LNCaP clone FGC (cell line): Measurements from ENCODE around the gene RAB7B.

ENCODE experiments used
- DNase-seq: peaks from one replicate; pipeline ENCODE4 v3.0.0-alpha.2; 2011; ENCODE audit warnings: low read depth
- H3K4me3 ChIP-seq: 2 replicates; pipeline ENCODE4 v1.5.1; 2011; ENCODE audit warnings: mild to moderate bottlenecking, low read depth, low read length, control low read depth
- TF ChIP-seq, protein P1 (sequence below): IDR thresholded peaks from 2 replicates; pipeline ENCODE4 v1.5.1; 2012; ENCODE audit warnings: mild to moderate bottlenecking; ENCODE audit not compliant: control insufficient read depth, insufficient read depth; ENCODE audit errors: extremely low read depth

The RAB7B gene

GRCh38 chr1:205928317-205928716 lies 74.9 kb downstream of the RAB7B start:
- H3K4me3 ChIP-seq, result no peak overlapping the region
- no peak for DNase-seq
- TF ChIP-seq, protein P1, sequence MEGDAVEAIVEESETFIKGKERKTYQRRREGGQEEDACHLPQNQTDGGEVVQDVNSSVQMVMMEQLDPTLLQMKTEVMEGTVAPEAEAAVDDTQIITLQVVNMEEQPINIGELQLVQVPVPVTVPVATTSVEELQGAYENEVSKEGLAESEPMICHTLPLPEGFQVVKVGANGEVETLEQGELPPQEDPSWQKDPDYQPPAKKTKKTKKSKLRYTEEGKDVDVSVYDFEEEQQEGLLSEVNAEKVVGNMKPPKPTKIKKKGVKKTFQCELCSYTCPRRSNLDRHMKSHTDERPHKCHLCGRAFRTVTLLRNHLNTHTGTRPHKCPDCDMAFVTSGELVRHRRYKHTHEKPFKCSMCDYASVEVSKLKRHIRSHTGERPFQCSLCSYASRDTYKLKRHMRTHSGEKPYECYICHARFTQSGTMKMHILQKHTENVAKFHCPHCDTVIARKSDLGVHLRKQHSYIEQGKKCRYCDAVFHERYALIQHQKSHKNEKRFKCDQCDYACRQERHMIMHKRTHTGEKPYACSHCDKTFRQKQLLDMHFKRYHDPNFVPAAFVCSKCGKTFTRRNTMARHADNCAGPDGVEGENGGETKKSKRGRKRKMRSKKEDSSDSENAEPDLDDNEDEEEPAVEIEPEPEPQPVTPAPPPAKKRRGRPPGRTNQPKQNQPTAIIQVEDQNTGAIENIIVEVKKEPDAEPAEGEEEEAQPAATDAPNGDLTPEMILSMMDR, result no peak

DNA sequence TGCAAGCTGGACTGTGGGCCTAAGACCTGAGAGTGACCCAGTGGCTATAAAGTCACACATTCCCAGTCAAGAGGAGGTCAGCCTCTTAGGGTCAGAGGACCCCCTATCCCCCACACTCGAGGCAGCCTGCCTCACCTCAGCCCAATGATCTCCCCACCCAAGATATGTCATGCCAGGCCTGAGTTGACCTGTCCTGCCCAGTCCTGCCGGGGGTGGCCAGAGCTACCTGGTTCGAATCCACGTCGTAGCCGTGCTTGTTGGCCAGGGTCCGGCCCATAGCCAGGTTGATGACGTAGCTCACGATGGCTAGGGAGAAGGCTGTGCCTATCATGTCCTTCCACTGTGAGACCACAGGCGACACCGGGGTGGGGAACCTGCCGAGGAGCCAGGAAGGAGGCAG lies 75.5 kb downstream of the RAB7B start:
- no peak for DNase-seq
- TF ChIP-seq, protein P1, result no peak
- H3K4me3 ChIP-seq, result no peak overlapping the region

DNA sequence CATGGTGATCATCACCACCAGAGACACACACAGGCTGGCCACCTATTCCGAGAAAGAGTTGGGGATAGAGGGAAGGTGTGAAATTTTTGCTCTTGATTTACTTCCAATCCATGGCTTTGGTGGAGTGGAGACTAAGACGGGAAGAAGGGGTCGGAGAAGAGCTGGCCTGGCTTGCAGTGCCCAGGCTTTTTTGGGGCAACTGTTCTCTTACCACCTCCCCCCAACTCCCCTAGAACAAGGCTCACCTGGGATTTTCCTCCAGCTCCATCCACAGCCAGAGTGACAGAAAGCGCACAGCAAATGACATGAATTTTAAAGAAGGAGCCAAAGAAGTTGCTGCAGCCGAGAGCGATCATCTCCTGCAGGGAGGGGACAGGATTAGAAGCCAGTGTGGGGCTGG lies 75.9 kb downstream of the RAB7B start:
- TF ChIP-seq, protein P1, result no peak
- DNase-seq, result no peak
- no peak overlapping the region for H3K4me3 ChIP-seq
